ENCODE measurements around the gene FZD2.
"Not testable (repeated sequence)": the region's sequence is repeated elsewhere in the genome, so short reads cannot be mapped to it uniquely, and the experiment has no call there.

The FZD2 gene

GRCh38 chr17:44556832-44557606 lies at the start of gene FZD2:
Gene FZD2 (plus strand): TSS chr17:44557484. CDS start chr17:44557689, 205 bp downstream.
- peak; percentile 60 for DNase-seq

GRCh38 chr17:44511241-44512134 lies 45.8 kb upstream of the FZD2 start:
- not testable (repeated sequence) for DNase-seq

- no peak for DNase-seq
Measured at GRCh38 chr17:44518032-44518431, 39.3 kb upstream of the FZD2 start.

GRCh38 chr17:44522883-44523671 lies 34.2 kb upstream of the FZD2 start:
- DNase-seq = no peak

- DNase-seq = no peak
Measured at GRCh38 chr17:44523672-44523972, 33.7 kb upstream of the FZD2 start.

GRCh38 chr17:44527102-44527501 lies 30.2 kb upstream of the FZD2 start:
- DNase-seq = no peak

- no peak for DNase-seq
Measured at GRCh38 chr17:44527954-44528353, 29.3 kb upstream of the FZD2 start.

GRCh38 chr17:44529864-44530263 lies 27.4 kb upstream of the FZD2 start:
- DNase-seq = no peak

- no peak for DNase-seq
Measured at GRCh38 chr17:44530896-44531418, 26.3 kb upstream of the FZD2 start.

- DNase-seq = peak; percentile 46
Measured at GRCh38 chr17:44533533-44534246, 23.6 kb upstream of the FZD2 start.

- no peak for DNase-seq
Measured at GRCh38 chr17:44536090-44536953, 21.0 kb upstream of the FZD2 start.

- not testable (repeated sequence) for DNase-seq
Measured at GRCh38 chr17:44537922-44538321, 19.4 kb upstream of the FZD2 start.

GRCh38 chr17:44539673-44540072 lies 17.6 kb upstream of the FZD2 start:
- DNase-seq = no peak

GRCh38 chr17:44540246-44541084 lies 16.8 kb upstream of the FZD2 start:
- no peak for DNase-seq

- DNase-seq = no peak
Measured at GRCh38 chr17:44541884-44542581, 15.3 kb upstream of the FZD2 start.

- no peak for DNase-seq
Measured at GRCh38 chr17:44543213-44543904, 13.9 kb upstream of the FZD2 start.

- DNase-seq = no peak
Measured at GRCh38 chr17:44543905-44544523, 13.3 kb upstream of the FZD2 start.
